ENCODE results near the gene KASH5. TPM values are rescaled to one million over a fixed set of nuclear protein-coding genes. Genes with fewer than 3 reads are reported as not detected.

The KASH5 gene
- polyA plus RNA-seq, 2 of the 4 experiments (the other 2 are of a cell fraction) = 0.08 to 0.17 TPM

DNA sequence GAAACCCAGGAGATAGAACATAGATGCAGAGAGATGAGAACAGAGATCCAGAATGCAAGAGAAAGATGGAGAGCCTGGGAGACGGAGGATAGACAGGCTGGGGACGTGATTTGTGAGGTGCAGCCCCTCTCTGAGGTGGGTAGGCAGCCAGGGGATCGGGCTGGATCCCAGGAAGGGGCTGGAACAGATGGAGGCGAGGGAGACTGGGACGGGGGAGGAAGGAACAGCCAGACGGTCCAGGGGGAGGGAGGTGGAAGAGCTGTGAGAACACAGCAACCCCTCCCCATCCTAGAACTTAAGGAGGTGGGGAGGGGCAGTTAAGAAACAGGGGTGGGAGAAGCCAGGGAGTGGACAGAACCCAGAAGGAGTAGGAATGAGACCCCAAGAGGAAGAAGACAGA lies 50.2 kb downstream of the KASH5 start:
- H3K4me3 ChIP-seq = no peak overlapping the region
- H3K4me2 ChIP-seq = no peak overlapping the region
- DNase-seq (ENCODE audit: low read depth in 1 of 2, low spot score in 1 of 2) (no peak), FAIRE-seq (no peak), ATAC-seq (no peak)
- H3K27ac ChIP-seq = no peak overlapping the region
- no peaks in the 10 kb centered on the region for H3K9me3 ChIP-seq
- POLR2A ChIA-PET = no interaction called here
- CTCF ChIA-PET = interaction anchor here (19.0 kb wide), 1 partner anchor 46 kb away, joined by 244 read pairs; the partner anchor contains the start of gene KASH5
- WGBS (ENCODE audit: missing lambda C conversion rate) = 3% methylated on average over 6 of the region's 6 CpGs
- H3K4me1 ChIP-seq = peaks cover 19% of the 10 kb centered on the region
- TF ChIP-seq RAD21 (conservative IDR thresholded peaks at IDR 0.05 in 1 of 2, IDR thresholded peaks at IDR 0.05 in 1 of 2) (no peak), CBX2 (IDR thresholded peaks at IDR 0.05; ENCODE audit: borderline replicate concordance, low read depth) (no peak), CBX8 (IDR thresholded peaks at IDR 0.05) (no peak), ESRRA (IDR thresholded peaks at IDR 0.05; ENCODE audit: borderline replicate concordance, low read length) (no peak), MAFK (IDR thresholded peaks at IDR 0.05; ENCODE audit: partially characterized antibody) (no peak)

DNA sequence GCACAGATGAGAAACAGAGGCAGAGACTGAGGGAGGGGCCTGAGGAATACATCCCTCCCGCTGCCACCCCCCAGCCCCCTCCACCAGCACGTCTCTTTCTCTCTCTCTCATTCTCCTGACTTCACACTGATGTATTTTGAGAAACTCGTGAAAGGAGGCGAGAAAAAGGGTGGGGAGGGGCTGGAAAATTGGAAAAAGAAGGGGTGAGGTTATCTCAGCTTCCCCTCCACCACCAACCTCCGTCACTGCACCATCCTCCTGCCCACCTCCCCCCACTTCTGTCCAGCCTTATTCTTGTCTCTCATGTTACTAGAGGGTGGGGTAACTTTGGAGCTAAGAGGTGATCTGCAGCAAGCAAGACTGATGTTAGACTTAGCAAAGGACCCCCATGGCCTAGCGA lies 51.8 kb downstream of the KASH5 start:
- 22% methylated on average over 6 of the region's 6 CpGs for WGBS (ENCODE audit: missing lambda C conversion rate)
- no peak for DNase-seq (ENCODE audit: low read depth in 1 of 2, low spot score in 1 of 2)
- FAIRE-seq = no peak
- H3K9me3 ChIP-seq = no peaks in the 10 kb centered on the region
- H3K27ac ChIP-seq = no peak overlapping the region
- POLR2A ChIA-PET = no interaction called here
- CTCF ChIA-PET = interaction anchor here (0.7 to 19.0 kb wide), 8 partner anchors 12 to 248 kb away, joined by 3 to 244 read pairs (median 4); partner anchors contain the start of genes GFY and KASH5
- TF ChIP-seq CHD4 (IDR thresholded peaks at IDR 0.05; ENCODE audit: borderline replicate concordance) (no peak), CBX2 (IDR thresholded peaks at IDR 0.05; ENCODE audit: borderline replicate concordance, low read depth) (no peak), CEBPB (IDR thresholded peaks at IDR 0.05) (no peak), EHMT2 (IDR thresholded peaks at IDR 0.05; ENCODE audit: low read depth) (no peak)
- TF ChIP-seq, protein P1, sequence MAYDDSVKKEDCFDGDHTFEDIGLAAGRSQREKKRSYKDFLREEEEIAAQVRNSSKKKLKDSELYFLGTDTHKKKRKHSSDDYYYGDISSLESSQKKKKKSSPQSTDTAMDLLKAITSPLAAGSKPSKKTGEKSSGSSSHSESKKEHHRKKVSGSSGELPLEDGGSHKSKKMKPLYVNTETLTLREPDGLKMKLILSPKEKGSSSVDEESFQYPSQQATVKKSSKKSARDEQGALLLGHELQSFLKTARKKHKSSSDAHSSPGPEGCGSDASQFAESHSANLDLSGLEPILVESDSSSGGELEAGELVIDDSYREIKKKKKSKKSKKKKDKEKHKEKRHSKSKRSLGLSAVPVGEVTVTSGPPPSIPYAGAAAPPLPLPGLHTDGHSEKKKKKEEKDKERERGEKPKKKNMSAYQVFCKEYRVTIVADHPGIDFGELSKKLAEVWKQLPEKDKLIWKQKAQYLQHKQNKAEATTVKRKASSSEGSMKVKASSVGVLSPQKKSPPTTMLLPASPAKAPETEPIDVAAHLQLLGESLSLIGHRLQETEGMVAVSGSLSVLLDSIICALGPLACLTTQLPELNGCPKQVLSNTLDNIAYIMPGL (CRISPR knock-in tag; IDR thresholded peaks at IDR 0.05; ENCODE audit: borderline replicate concordance) = no peak
- H3K4me2 ChIP-seq = no peak overlapping the region
- ATAC-seq = no peak
- no peak overlapping the region for H3K4me3 ChIP-seq
- H3K4me1 ChIP-seq = peaks cover 19% of the 10 kb centered on the region

DNA sequence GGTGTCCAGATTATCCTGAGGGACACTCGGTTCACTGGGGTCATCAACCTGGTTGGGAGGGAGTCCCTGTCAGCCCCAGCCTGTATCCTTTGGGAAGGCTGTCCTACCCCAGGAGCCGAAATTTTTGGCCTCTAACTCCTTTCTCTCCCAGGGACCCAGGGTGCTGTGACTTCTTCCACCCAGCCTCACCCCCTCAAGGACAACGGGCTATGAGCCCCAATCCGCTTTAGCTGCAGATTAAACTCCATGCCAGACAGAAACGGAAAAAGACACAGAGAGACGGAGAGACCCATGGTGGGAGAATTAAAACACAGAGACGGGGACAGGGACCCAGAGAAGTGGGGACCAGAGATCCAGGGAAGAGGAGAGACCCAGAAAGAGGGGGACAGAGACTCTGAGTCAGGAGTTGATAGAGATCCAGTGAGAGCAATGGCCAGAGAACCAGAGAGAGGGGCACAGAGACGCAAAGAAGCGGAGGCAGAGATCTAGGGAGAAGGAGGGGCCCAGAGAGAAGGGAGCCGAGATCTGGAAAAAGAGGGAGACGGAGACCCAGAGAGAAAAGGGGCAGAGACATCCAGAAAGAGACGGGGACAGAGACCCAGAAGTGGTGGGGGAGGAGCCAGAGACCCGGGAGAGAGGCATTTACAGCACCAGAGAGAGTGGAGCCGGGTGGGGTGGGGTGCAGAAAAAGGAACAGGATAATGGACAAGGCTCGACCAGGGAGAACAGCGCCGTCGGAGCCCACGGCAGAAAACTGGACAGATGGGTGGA lies 52.6 kb downstream of the KASH5 start:
- peak; percentile 7 for TF ChIP-seq ZFP36 (IDR thresholded peaks at IDR 0.05; ENCODE audit: borderline replicate concordance, partially characterized antibody)
- TF ChIP-seq, protein P2, sequence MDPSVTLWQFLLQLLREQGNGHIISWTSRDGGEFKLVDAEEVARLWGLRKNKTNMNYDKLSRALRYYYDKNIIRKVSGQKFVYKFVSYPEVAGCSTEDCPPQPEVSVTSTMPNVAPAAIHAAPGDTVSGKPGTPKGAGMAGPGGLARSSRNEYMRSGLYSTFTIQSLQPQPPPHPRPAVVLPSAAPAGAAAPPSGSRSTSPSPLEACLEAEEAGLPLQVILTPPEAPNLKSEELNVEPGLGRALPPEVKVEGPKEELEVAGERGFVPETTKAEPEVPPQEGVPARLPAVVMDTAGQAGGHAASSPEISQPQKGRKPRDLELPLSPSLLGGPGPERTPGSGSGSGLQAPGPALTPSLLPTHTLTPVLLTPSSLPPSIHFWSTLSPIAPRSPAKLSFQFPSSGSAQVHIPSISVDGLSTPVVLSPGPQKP (IDR thresholded peaks at IDR 0.05; ENCODE audit: low read depth, low read length) = no peak
- ChIA-PET CTCF (interaction anchor here (0.7 to 19.0 kb wide), 10 partner anchors 13 to 249 kb away, joined by 3 to 244 read pairs (median 4); partner anchors contain the start of genes DKKL1, GFY and KASH5), POLR2A (interaction anchor here (0.8 kb wide), 1 partner anchor 13 kb away, joined by 3 read pairs; the partner anchor contains the start of gene ALDH16A1)
- Histone ChIP-seq H3K4me2 (peak overlapping the region; percentile 99), H3K9me3 (no peaks in the 10 kb centered on the region), H3K4me1 (peaks cover 19% of the 10 kb centered on the region), H3K4me3 (peak overlapping the region; percentile 79), H3K27ac (peak overlapping the region in 1 of 2 experiments; percentile 57; a peak in 3 of 6 replicates)
- DNase-seq (ENCODE audit: low read depth in 1 of 2, low spot score in 1 of 2) (no peak), ATAC-seq (no peak), FAIRE-seq (no peak)
- WGBS (ENCODE audit: missing lambda C conversion rate) = 31% methylated on average over 19 of the region's 19 CpGs

DNA sequence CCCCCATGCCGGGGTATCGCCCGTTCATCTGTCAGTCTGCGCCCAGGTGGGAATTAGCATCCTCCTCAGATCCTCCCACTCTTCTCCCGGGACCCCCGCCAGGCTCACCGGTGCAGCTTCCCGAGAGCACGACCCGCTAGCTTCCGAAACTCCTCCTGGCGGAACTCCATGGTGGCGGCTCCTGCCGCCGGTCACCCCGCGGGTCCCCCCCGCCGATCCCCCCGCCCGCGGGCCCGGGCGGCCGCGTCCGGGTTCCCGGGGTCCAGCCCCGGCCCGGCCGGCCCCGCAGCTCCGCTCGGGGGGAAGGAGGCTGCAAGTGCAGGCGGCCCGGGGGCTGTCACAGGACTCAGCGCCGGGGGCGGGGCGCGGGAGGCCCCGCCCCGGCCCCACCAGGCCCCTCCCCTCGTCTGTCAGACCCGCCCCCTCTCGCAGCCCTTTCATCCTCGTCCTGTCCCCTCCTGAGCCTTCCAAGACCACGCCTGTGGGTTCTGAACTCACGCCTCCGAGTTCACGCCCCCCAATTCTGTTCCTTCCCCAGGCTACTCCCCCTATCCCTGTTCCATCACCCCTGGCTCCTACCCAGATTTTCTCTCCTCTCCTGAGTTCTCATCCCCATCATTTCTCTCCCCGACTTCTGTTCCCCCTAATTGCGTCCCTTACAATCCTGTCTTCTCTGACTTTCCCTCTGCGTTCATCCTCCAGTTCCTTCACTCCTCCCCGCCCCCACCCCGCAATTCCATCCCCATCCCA lies 53.3 kb downstream of the KASH5 start, which contains the start of gene SLC17A7:
Gene SLC17A7, minus strand, starts transcription at position 318 of the 750 bp plus-strand sequence. Its CDS starts 148 bp downstream, at position 170.
- ATAC-seq = peak; percentile 6 to 15; a peak in 5 of 6 replicates
- Histone ChIP-seq H3K4me2 (peak within 1 kb of the TSS; percentile 99), H3K9me3 (no peaks in the 10 kb centered on the region), H3K4me1 (peaks cover 19% of the 10 kb centered on the region), H3K4me3 (peak within 1 kb of the TSS; percentile 79), H3K27ac (peak within 1 kb of the TSS; percentile 85 to 89)
- POLR2A ChIA-PET = interaction anchor here (0.6 to 0.8 kb wide), 2 partner anchors 10 to 12 kb away, joined by 3 read pairs; partner anchors contain the start of genes ALDH16A1 and PIH1D1
- no peak for FAIRE-seq
- peak; percentile 70 to 91 for DNase-seq (ENCODE audit: low read depth in 1 of 2, low spot score in 1 of 2)
- CTCF ChIA-PET = interaction anchor here (1.2 to 19.0 kb wide), 10 partner anchors 10 to 129 kb away, joined by 3 to 244 read pairs (median 9); partner anchors contain the start of genes DKKL1, GFY and KASH5
- 11% methylated on average over 22 of the region's 56 CpGs for WGBS (ENCODE audit: missing lambda C conversion rate)
- TF ChIP-seq HOXA7 (CRISPR knock-in tag; IDR thresholded peaks at IDR 0.05) (no peak), TP53 (CRISPR knock-in tag; IDR thresholded peaks at IDR 0.05) (no peak), KDM1A (IDR thresholded peaks at IDR 0.05; ENCODE audit: low read depth) (no peak), NPAS2 (CRISPR knock-in tag; IDR thresholded peaks at IDR 0.05; ENCODE audit: borderline replicate concordance) (no peak), FOXS1 (CRISPR knock-in tag; IDR thresholded peaks at IDR 0.05) (no peak), HDAC2 (IDR thresholded peaks at IDR 0.05) (no peak)
- TF ChIP-seq, protein P3, sequence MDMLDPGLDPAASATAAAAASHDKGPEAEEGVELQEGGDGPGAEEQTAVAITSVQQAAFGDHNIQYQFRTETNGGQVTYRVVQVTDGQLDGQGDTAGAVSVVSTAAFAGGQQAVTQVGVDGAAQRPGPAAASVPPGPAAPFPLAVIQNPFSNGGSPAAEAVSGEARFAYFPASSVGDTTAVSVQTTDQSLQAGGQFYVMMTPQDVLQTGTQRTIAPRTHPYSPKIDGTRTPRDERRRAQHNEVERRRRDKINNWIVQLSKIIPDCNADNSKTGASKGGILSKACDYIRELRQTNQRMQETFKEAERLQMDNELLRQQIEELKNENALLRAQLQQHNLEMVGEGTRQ (IDR thresholded peaks at IDR 0.05) = no peak
- TF ChIP-seq, protein P4, sequence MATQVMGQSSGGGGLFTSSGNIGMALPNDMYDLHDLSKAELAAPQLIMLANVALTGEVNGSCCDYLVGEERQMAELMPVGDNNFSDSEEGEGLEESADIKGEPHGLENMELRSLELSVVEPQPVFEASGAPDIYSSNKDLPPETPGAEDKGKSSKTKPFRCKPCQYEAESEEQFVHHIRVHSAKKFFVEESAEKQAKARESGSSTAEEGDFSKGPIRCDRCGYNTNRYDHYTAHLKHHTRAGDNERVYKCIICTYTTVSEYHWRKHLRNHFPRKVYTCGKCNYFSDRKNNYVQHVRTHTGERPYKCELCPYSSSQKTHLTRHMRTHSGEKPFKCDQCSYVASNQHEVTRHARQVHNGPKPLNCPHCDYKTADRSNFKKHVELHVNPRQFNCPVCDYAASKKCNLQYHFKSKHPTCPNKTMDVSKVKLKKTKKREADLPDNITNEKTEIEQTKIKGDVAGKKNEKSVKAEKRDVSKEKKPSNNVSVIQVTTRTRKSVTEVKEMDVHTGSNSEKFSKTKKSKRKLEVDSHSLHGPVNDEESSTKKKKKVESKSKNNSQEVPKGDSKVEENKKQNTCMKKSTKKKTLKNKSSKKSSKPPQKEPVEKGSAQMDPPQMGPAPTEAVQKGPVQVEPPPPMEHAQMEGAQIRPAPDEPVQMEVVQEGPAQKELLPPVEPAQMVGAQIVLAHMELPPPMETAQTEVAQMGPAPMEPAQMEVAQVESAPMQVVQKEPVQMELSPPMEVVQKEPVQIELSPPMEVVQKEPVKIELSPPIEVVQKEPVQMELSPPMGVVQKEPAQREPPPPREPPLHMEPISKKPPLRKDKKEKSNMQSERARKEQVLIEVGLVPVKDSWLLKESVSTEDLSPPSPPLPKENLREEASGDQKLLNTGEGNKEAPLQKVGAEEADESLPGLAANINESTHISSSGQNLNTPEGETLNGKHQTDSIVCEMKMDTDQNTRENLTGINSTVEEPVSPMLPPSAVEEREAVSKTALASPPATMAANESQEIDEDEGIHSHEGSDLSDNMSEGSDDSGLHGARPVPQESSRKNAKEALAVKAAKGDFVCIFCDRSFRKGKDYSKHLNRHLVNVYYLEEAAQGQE (IDR thresholded peaks at IDR 0.05) = no peak

Measured in A549 (cell line).